ENCODE results near the gene TYW1.

- TF ChIP-seq CTCF (IDR thresholded peaks at IDR 0.05) (no peak), POLR2A (IDR thresholded peaks at IDR 0.05) (no peak)
Measured at GRCh38 chr7:66952343-66953043, 44.1 kb upstream of the TYW1 start.
